A549 (cell line): ENCODE results near the gene SLC15A3. TPM values are rescaled to one million over a fixed set of nuclear protein-coding genes. Genes with fewer than 3 reads are reported as not detected.

ENCODE experiments used
- ATAC-seq, 2 experiments: fragments of 200-7000 bp in 1 of 2; fragments of >200 bp in 1 of 2; cut with Nextera tagmentation in 1 of 2; cut with Tn5 transposase in 1 of 2; 3 replicates each; pipeline versions ENCODE4 v1.8.0 to v1.9.1; 2018 to 2020; ENCODE audit warnings: mild to moderate bottlenecking in 1 of 2, moderate library complexity in 1 of 2
- CTCF ChIA-PET: fragments of 300-600 bp; sonication (Branson Sonifier 250); formaldehyde crosslinking; extraction: SDS; loops from one replicate; lab custom pipeline; 2021; ENCODE audit warnings: antibody characterized with exemption, inconsistent platforms; lab: Yijun Ruan, JAX
- POLR2A ChIA-PET: fragments of 350-600 bp; formaldehyde crosslinking; extraction: SDS; loops from one replicate; lab custom pipeline; 2021; ENCODE audit warnings: antibody characterized with exemption, inconsistent platforms; lab: Yijun Ruan, JAX
- DNase-seq, 2 experiments: peaks; one replicate each; pipeline versions ENCODE4 v3.0.0 to v3.0.0-alpha.2; 2011 to 2016; ENCODE audit warnings: low read depth in 1 of 2, low spot score in 1 of 2
- FAIRE-seq: peaks from 2 replicates; lab custom pipeline; 2011; peaks lifted over from hg19 to GRCh38; lab: Jason Lieb, UNC
- H3K27ac ChIP-seq, 2 experiments: fragments of >200 bp; sonication (Bioruptor Twin); formaldehyde crosslinking; 3 replicates each; pipeline ENCODE4 v1.5.1; 2016 to 2017
- H3K4me1 ChIP-seq: fragments of >200 bp; sonication (Bioruptor Twin); formaldehyde crosslinking; 3 replicates; pipeline ENCODE4 v1.6.1; 2016
- H3K4me2 ChIP-seq: fragments of >200 bp; sonication (Bioruptor Twin); formaldehyde crosslinking; 3 replicates; pipeline ENCODE4 v1.6.1; 2016
- H3K4me3 ChIP-seq: fragments of >200 bp; sonication (Bioruptor Twin); formaldehyde crosslinking; 3 replicates; pipeline ENCODE4 v1.5.1; 2016
- H3K9me3 ChIP-seq: fragments of >200 bp; sonication (Bioruptor Twin); formaldehyde crosslinking; 3 replicates; pipeline ENCODE4 v1.6.1; 2016
- BHLHE40 ChIP-seq: IDR thresholded peaks from 2 replicates; pipeline ENCODE4 v1.6.1; 2012; ENCODE audit warnings: low read depth, low read length, inconsistent platforms
- EHMT2 ChIP-seq: fragments of 200-600 bp; sonication (generic); IDR thresholded peaks from 2 replicates; pipeline ENCODE4 v1.6.1; 2016; ENCODE audit warnings: antibody characterized with exemption, low read depth, mild to moderate bottlenecking, moderate library complexity
- EP300 ChIP-seq, 2 experiments: fragments of >200 bp; sonication (Bioruptor Twin); formaldehyde crosslinking; IDR thresholded peaks; 2 replicates in 1 of 2; 3 replicates in 1 of 2; pipeline ENCODE4 v1.6.1; 2016 to 2017
- FOXS1 ChIP-seq: fragments of 250-450 bp; sonication (Bioruptor Pico); IDR thresholded peaks from 2 replicates; pipeline ENCODE4 v1.5.0; 2020; ENCODE audit warnings: mild to moderate bottlenecking, moderate library complexity
- HMGXB4 ChIP-seq: fragments of 250-450 bp; sonication (Bioruptor Pico); IDR thresholded peaks from 2 replicates; pipeline ENCODE4 v1.5.0; 2021; ENCODE audit warnings: mild to moderate bottlenecking, moderate library complexity, borderline replicate concordance
- JUN ChIP-seq, 2 experiments: fragments of >200 bp; sonication (Bioruptor Twin); formaldehyde crosslinking; IDR thresholded peaks; 2 replicates in 1 of 2; 3 replicates in 1 of 2; pipeline ENCODE4 v1.6.1; 2016 to 2017
- JUNB ChIP-seq: fragments of >200 bp; sonication (Bioruptor Twin); formaldehyde crosslinking; IDR thresholded peaks from 2 replicates; pipeline ENCODE4 v1.6.1; 2016
- KDM1A ChIP-seq: fragments of 200-600 bp; sonication (generic); IDR thresholded peaks from 2 replicates; pipeline ENCODE4 v1.6.1; 2016; ENCODE audit warnings: low read depth, mild to moderate bottlenecking
- KDM5A ChIP-seq: fragments of 200-600 bp; sonication (generic); IDR thresholded peaks from 2 replicates; pipeline ENCODE4 v1.6.1; 2016; ENCODE audit warnings: antibody characterized with exemption, mild to moderate bottlenecking
- MAFK ChIP-seq: fragments of 450-650 bp; IDR thresholded peaks from 2 replicates; pipeline ENCODE4 v1.6.1; 2014; ENCODE audit not compliant: partially characterized antibody
- MAZ ChIP-seq: fragments of 150-350 bp; IDR thresholded peaks from 2 replicates; pipeline ENCODE4 v1.6.1; 2014; ENCODE audit warnings: antibody characterized with exemption, low read depth, low read length, borderline replicate concordance
- MYC ChIP-seq: IDR thresholded peaks from 2 replicates; pipeline ENCODE4 v1.6.1; 2012; ENCODE audit warnings: mild to moderate bottlenecking, inconsistent platforms, low read length, improper control_type of control experiment, borderline replicate concordance
- NFE2L2 ChIP-seq: fragments of 150-350 bp; conservative IDR thresholded peaks from 2 replicates; pipeline ENCODE4 v1.6.1; 2014; ENCODE audit warnings: low read length
- PHF8 ChIP-seq: fragments of 200-600 bp; sonication (generic); IDR thresholded peaks from 2 replicates; pipeline ENCODE4 v1.6.1; 2016; ENCODE audit warnings: low read depth, mild to moderate bottlenecking, antibody characterized with exemption, moderate library complexity, borderline replicate concordance
- POLR2AphosphoS2 ChIP-seq: conservative IDR thresholded peaks from 2 replicates; pipeline ENCODE4 v1.6.1; 2012; ENCODE audit warnings: low read length, improper control_type of control experiment, inconsistent platforms
- SREBF2 ChIP-seq: fragments of 450-650 bp; IDR thresholded peaks from 2 replicates; pipeline ENCODE4 v1.6.1; 2014; ENCODE audit warnings: mild to moderate bottlenecking, moderate library complexity
- TFCP2L1 ChIP-seq: fragments of 250-450 bp; sonication (Bioruptor Pico); IDR thresholded peaks from 2 replicates; pipeline ENCODE4 v1.5.0; 2021; ENCODE audit warnings: mild to moderate bottlenecking
- ZFP36 ChIP-seq: fragments of 450-650 bp; IDR thresholded peaks from 2 replicates; pipeline ENCODE4 v1.6.1; 2014; ENCODE audit warnings: borderline replicate concordance; ENCODE audit not compliant: partially characterized antibody
- ZSCAN20 ChIP-seq: fragments of 250-450 bp; sonication (Bioruptor Pico); IDR thresholded peaks from 2 replicates; pipeline ENCODE4 v1.8.0; 2022; ENCODE audit warnings: mild to moderate bottlenecking, moderate library complexity
- WGBS: methylation state at CpG from one replicate; pipeline ENCODE4 v1.1.6; 2017; ENCODE audit errors: missing lambda C conversion rate; 5-methylcytosine and 5-hydroxymethylcytosine counted together
- polyA plus RNA-seq, 4 experiments: library from polyadenylated mRNA; depleted of rRNA in 3 of 4; stranded (reverse); fragments of >200 nt; fragmentation: RNase III in 1 of 4; extraction: RNeasy Plus Mini Kit Qiagen cat#74134 plus additional on column Dnase treatment in 1 of 4; gene quantifications; 2 replicates in 3 of 4; 3 replicates in 1 of 4; pipeline ENCODE4 v1.2.3, GENCODE V29; 2011 to 2017
- TF ChIP-seq, protein P1 (sequence below): IDR thresholded peaks from 2 replicates; pipeline ENCODE4 v1.6.1; 2012; ENCODE audit warnings: low read depth, borderline replicate concordance
- TF ChIP-seq, protein P2 (sequence below): fragments of 250-450 bp; sonication (Bioruptor Pico); IDR thresholded peaks from 2 replicates; pipeline ENCODE4 v1.5.0; 2020; ENCODE audit warnings: low read depth, mild to moderate bottlenecking, moderate library complexity

Gene SLC15A3
- polyA plus RNA-seq, 2 of the 4 experiments (the other 2 are of a cell fraction) = not detected

- H3K4me1 ChIP-seq = peaks cover 29% of the 10 kb centered on the region
- CTCF ChIA-PET = interaction anchor here (0.9 to 3.8 kb wide), 4 partner anchors 9 to 89 kb away, joined by 3 to 11 read pairs (median 6); no protein-coding TSS in a partner anchor
- DNase-seq = no peak
- ATAC-seq = no peak
- no peak overlapping the region for H3K4me2 ChIP-seq
- H3K27ac ChIP-seq = no peak overlapping the region
- FAIRE-seq = no peak
- no peaks in the 10 kb centered on the region for H3K9me3 ChIP-seq
- POLR2A ChIA-PET = no interaction called here
- TF ChIP-seq KDM1A (no peak), POLR2AphosphoS2 (no peak), MAZ (no peak), MYC (no peak), BHLHE40 (no peak), EHMT2 (no peak), ZFP36 (no peak), JUN (IDR thresholded peaks at IDR 0.05) (no peak), JUNB (no peak), FOXS1 (CRISPR knock-in tag) (no peak), ZSCAN20 (CRISPR knock-in tag) (no peak), MAFK (no peak), KDM5A (no peak), NFE2L2 (no peak), PHF8 (no peak)
- TF ChIP-seq, protein P1, sequence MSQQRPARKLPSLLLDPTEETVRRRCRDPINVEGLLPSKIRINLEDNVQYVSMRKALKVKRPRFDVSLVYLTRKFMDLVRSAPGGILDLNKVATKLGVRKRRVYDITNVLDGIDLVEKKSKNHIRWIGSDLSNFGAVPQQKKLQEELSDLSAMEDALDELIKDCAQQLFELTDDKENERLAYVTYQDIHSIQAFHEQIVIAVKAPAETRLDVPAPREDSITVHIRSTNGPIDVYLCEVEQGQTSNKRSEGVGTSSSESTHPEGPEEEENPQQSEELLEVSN = no peak
- TF ChIP-seq, protein P2, sequence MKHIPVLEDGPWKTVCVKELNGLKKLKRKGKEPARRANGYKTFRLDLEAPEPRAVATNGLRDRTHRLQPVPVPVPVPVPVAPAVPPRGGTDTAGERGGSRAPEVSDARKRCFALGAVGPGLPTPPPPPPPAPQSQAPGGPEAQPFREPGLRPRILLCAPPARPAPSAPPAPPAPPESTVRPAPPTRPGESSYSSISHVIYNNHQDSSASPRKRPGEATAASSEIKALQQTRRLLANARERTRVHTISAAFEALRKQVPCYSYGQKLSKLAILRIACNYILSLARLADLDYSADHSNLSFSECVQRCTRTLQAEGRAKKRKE = no peak
- H3K4me3 ChIP-seq = no peak overlapping the region
- 80% methylated on average over 2 of the region's 2 CpGs for WGBS
Observed at GRCh38 chr11:60919956-60920355, 32.0 kb downstream of the SLC15A3 start.

DNA sequence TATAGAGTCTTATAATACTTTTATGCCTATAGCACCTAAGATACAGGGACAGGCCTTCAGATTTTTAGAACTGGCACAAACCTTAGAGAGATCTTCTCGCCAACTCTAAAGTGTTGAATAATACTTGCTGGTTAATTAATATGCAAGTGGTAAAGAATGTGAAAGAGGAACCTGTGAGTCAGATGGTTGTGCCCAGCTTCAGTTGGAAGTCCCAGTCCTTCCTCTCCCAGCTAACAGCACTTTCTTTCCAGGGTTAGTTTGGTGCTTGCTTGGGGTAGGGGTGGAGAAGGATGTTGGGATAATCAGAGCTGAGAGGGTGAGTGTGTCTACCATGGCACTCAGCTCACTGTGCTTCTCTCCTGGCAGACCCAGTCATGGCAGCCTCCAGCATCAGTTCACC is 32.7 kb downstream of the SLC15A3 start:
- ChIA-PET POLR2A (no interaction called here), CTCF (interaction anchor here (1.0 to 3.8 kb wide), 5 partner anchors 8 to 89 kb away, joined by 3 to 11 read pairs (median 6); no protein-coding TSS in a partner anchor)
- DNase-seq (no peak), ATAC-seq (no peak), FAIRE-seq (no peak)
- 96% methylated on average over 1 of the region's 1 CpG for WGBS
- H3K4me3 ChIP-seq = no peak overlapping the region
- no peak overlapping the region for H3K27ac ChIP-seq
- no peaks in the 10 kb centered on the region for H3K9me3 ChIP-seq
- no peak for TF ChIP-seq TFCP2L1 (CRISPR knock-in tag)
- peaks cover 31% of the 10 kb centered on the region for H3K4me1 ChIP-seq
- H3K4me2 ChIP-seq = peak overlapping the region; percentile 13; the same call in 1 of the 3 replicates

GRCh38 chr11:60918939-60919265 is 33.1 kb downstream of the SLC15A3 start:
- Histone ChIP-seq H3K4me1 (peaks cover 29% of the 10 kb centered on the region), H3K4me3 (no peak overlapping the region), H3K9me3 (no peaks in the 10 kb centered on the region), H3K4me2 (peak overlapping the region; percentile 13), H3K27ac (no peak overlapping the region)
- TF ChIP-seq SREBF2 (no peak), EP300 (IDR thresholded peaks at IDR 0.05) (no peak), HMGXB4 (CRISPR knock-in tag) (no peak)
- TF ChIP-seq, protein P1 = no peak
- ATAC-seq = no peak
- CTCF ChIA-PET = interaction anchor here (0.7 to 3.8 kb wide), 5 partner anchors 8 to 250 kb away, joined by 3 to 11 read pairs (median 6); no protein-coding TSS in a partner anchor
- FAIRE-seq = no peak
- whole genome bisulfite sequencing = 35% methylated on average over 2 of the region's 2 CpGs
- DNase-seq = peak in 1 of 2 experiments; percentile 19
- POLR2A ChIA-PET = no interaction called here
